A172 (cell line): Measurements from ENCODE around the gene RAB11FIP4. TPM values are rescaled to one million over a fixed set of nuclear protein-coding genes. Genes with fewer than 3 reads are reported as not detected.

Experiments
- DNase-seq: peaks from one replicate; pipeline ENCODE4 v3.0.0-alpha.2; 2015; ENCODE audit warnings: low spot score
- total RNA-seq: library from RNA; depleted of rRNA; stranded (reverse); fragments of >200 nt; shearing (Covaris generic); gene quantifications from 2 replicates; pipeline ENCODE4 v1.2.3, GENCODE V29; 2014

Gene RAB11FIP4
- total RNA-seq, 1 experiment from 2014 or later, result 2.2 TPM

DNA sequence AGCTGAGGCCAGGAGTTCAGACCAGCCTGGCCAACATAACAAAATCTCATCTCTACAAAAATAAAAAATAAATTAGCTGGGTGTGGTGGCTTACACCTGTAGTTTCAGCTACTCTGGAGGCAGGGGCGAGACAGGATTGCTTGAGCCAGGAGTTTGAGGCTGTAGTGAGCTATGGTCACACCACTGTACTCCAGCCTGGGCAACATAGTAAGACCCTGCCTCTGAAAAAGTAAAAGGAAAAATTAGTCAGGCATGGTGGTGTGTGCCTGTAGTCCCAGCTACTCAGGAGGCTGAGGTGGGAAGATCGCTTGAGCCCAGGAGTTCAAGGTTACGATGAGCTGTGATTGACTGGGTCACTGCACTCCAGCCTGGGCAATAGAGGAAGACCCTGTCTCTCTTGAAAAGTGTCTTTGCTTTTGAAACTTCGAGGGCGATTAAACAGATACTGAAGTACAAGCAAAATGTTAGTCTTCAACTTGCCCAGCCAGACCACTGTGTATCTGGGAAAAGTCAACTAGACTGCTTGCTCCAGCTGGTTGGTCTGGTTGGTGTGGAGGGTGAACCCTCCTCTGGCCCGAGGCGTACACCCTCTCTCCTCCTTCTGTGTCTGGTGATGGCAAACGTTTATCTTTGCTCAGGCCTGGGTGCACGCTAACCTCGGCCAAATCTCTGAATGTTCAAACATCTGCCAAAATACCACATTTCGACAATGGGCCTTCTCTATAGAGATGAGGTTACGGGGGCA, 174.9 kb downstream of the RAB11FIP4 start:
- no peak for DNase-seq

DNA sequence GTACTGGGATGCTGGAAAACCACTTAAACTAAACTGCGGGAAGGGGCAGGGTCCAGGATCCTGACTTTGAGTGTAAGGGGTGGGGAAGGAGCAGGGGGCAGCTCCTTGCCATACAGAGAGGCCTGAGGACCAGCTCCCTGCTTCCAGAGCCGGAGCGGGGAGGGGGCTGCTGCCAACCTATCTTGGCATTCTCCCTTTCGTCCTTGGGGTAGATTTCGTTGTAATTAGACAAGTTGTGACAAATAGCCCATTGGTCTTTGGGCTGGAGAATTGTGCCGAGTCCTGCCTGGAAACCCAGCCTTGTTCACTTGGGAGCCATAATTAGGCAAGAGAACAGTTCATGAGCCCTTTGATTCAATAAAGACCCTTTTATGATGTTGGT, 175.5 kb downstream of the RAB11FIP4 start:
- DNase-seq, result no peak

DNA sequence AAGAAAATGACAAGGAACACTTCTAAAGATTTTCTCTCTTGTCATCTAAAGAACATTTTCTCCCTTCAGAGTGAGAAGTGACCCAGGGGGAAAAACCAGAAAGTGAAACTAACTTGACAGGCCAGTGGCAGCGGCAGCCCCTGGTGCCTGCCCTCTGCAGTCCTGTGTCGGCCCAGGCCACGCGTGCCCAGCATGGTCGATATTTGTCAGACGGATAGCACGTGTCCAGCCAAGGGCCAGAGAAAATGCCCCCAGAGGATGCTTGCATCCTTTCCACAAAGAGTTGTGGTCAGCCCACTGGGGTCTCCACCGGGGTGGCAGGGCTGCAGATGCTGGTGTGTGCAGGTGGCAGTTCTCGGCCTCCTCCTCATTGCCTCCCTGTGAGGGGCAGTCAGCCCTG, 176.6 kb downstream of the RAB11FIP4 start:
- no peak for DNase-seq

DNA sequence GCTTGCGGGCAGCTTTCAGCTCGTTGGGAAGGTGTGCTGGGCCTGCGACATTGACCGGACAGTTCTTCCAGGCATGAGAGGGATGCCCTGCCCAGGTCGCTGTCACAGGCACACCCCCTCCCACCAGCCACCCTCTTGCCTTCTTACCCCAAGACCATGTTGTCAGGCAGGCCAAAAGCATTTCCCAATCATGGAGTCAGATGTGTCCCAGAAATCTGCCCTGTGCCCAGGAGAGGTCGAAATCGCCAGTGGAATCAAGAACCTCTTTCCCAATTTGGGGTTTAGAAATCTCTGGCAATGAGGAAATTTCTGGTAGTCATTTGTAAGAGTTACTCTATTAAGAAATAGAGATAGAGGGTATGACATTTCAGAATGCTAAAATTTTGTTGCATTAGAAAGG, 177.1 kb downstream of the RAB11FIP4 start:
- DNase-seq, result no peak

DNA sequence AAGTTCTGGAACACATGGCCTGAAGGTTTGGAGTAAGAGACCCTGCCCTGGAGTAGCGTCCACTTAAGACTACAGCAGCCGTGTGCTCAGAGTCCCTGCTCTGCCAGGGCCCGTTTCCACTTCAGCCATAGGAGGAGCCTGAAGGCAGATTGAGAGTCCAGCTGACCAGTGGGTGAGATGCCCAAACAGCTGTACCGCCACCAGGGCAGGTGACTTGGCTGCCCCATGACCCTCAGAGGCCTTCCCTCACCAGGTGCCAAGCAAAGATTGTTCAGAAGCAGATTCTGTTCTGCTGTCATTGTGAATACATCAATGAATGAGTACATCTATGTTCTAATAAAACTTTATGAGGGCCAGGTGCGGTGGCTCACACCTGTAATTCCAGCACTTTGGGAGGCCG, 178.8 kb downstream of the RAB11FIP4 start:
- DNase-seq, result no peak

DNA sequence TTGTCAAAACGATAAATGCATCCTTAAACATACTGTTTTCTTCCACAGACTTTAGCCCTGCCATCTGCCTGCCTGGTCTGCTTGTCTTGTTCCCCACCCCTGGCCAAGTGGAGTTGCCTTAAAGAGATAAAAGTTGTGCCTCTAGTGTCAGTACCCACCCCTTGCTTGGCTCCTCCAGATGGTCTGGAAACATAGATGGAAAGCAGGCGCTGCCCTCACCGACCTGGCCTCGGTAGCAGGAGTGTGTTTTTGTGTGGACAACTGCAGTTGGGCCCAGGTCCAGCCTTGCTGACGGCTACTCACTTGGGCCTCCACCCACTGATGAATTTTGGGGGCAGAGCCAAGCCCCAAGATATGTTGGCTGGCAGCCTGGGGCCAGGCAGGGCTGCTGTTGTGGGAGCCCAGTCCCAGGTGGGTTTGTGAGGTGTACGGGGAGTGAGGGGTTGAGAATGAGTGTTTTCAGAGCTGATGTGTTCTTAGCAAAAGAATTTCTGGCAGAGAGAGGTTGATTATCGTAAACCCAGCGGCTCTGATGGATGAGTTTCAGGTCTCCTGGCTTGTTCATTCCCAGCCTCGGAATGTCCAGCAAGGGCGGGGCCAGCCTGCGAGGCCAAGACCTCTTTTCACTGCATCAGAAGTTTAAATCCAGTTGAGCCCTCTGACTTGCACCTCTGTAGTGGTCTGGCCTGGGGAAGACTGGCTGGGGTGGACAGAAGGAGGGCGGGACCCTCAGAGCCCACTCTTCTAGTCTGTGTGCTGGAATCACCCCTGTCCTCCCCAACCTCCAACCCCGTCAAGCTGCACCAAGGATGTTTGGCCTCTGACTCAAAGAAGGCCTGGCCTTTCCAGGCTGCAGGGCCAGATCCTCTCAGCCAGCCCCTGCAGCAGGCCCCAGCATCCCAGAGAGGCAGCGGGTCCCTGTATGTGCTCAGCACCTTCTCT, 179.7 kb downstream of the RAB11FIP4 start:
- DNase-seq, result peak; percentile 94

DNA sequence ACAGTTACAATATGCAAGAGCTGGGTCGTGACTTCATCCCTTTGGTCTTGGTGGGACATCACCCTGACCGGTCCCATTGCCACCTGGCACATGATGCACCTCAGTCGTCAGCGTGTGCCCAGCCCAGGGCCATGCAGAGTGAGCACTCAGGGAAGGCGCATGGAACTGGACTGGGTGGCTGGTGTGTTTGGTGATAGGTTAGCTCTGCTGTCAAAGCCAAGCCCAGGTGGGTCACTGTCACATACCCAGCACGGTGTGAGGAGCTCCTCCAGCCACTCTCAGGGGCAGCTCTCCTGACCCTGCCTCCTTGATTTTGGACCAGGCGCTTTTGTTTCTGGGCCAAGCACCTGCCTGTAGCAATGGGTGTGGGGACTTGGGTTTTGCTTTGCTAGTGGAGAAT, 180.9 kb downstream of the RAB11FIP4 start:
- no peak for DNase-seq

DNA sequence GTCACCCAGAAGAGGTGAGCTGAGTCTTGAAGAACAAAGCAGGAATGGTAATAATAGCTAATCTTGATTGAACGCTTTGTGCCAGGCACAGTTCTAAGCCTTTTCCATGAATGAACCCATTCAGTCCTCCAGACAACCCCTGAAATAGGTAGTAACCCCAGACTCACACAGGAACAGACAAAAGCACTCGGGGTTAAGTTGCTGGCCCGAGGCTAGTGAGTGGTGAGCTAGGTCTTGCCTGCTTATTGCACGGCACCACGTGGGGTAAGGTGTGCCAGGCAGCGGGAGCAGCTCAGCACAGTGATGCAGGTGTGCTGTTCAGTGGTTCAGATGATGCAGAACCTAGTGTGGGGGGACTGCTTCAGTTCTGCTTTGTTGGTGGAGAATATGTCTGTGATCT, 181.6 kb downstream of the RAB11FIP4 start:
- DNase-seq, result no peak

DNA sequence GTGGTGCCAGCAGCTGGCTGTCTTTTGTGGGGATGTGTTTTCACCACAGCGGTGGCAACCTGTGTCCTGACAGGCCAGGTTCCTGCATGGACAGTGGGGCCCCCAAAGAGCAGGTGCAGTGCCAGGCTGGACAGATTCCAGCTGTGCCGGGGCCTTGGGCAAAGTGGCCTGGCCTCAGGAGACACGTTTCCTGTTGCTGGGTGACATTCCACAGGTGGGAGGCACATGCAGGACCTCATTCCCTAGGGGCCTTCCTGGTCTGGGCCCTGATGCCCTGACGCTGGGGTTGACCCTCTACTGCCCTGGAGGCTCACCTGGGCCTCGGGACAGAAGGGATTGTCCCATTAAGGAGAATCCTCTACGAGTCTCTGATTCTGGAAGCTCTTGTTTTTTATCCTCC, 182.4 kb downstream of the RAB11FIP4 start:
- DNase-seq, result no peak

DNA sequence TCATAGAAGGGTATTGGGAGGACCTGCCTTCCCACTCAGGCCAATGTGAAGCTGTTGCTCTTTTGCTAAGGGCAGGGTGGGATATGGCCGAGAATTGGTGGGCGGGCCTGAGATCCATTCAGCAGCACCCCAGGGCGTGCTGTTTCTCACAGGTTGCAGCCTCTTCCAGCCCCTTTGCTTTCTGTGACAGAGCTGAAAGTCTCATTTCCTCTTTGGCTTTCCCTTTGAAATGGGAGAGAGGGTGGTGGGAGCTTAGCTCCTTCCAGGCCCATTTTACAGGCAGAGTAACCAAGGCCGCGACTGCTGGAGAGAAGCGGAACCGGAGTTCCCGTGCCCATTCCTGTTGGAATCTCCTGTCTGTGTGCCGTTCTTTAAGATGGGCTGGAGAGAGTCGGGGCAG, 183.0 kb downstream of the RAB11FIP4 start:
- DNase-seq, result no peak

DNA sequence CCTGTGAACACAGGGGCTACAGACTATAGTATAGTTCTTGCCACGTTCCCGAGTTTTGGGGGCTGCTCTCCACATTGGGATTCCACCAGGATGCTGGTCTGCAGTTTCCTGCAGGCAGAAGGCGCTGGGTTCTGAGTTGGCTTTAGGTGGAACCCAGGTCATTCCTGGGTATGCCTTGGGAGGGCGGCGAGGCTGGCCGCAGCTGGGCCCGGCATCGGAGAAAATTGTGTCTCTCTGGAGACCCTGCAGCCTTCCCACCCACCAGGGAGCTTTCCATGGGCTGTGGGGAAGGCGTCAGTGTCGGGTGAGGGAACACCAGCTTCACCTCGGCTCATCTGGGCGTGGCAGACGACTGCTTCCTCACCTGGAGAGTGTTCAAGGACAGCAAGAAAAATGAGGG, 183.6 kb downstream of the RAB11FIP4 start:
- DNase-seq, result no peak

DNA sequence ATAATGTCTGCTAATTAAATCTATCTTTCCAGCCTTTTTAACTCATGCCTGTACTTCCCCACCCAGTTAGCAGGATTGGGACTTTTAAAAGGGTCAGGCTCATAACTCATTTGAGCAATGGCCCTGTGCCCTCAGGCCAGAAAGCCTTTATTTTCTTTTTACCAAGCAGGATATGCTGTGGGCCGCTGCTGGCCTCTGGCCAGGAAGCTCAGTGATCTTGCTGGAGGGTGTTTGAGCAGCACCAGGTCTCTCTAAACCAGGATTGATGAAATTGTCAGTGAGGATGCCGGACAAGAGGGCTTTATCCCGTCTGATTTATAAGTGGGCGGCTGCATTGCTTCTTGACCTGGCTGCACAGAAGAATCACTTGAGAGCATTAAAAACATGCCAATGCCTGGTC, 187.8 kb downstream of the RAB11FIP4 start:
- DNase-seq, result peak; percentile 85

DNA sequence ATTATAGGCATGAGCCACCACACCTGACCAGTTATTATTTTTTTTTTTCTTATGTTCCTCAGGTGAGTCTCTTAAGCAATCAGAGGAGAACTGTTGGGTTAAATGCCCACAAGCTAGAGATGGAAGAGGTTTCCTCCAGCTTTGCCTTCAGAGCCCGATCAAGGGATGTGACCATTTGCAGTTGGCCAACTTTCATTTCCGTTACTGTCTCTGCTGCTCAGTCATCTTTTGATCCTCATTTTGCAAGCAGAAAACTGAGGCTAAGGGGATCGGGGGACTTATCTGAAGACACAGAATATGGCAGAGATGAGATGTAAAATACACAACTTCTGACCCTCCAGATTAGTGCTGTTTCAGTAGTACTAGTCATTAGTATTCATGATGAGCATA, 188.8 kb downstream of the RAB11FIP4 start:
- no peak for DNase-seq

DNA sequence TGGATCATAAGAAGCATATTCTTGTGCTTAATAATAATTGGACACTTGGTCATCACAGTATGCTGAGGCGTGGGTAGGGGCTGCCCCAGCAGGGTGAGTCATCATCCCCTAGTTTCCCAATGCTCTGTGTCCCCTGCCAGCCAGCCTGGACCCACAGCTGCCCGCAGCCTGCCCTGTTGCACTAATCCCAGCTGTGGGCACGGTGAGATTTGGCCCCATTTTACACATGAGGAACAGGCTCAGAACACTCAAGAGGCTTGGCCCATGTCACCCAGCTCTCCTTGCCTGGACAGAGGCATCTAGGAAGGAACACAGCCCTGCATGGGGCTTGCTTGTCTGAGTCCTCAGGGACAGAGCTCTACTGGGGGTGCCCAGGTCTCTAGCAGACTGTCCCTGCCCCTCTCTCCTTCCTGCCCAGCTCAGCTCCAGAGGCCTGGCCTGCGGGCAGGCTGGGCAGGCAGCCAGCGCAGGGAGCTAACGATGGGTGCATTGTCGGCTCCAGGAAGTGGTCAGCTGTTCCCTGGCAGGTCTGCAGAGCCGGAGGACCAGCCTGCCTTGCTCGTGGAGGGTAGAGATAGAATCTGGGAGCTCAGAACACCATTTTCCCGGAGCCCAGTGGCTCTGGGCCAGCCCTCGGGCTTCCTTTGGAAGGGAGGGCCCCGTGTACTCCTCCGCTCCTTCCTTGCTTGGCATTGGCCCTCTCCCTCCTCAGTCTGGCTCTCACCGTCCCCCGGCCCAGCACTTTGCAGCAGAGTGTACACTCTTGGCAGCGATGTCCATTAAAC, 189.4 kb downstream of the RAB11FIP4 start:
- peak; percentile 97 for DNase-seq

DNA sequence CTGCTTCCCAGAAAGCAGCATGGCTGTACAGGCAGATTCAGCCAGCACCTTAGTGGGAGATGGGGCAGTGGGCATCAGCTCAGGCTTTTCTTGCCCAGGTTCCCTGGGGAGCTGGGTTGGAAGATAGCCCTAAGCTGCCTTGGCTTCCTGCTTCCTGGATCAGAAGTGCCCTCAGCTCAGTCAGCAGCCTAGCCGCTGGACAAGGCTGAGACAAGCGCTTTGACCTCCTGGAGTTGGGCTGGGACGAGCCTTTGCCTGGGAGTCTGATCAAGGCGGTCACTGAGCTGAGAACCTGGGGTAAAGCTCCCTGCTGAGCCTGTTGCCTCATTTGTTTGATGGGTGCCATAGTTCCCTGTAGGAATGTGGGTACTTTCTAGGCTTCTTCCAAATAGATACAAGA, 190.0 kb downstream of the RAB11FIP4 start:
- DNase-seq, result peak; percentile 74

DNA sequence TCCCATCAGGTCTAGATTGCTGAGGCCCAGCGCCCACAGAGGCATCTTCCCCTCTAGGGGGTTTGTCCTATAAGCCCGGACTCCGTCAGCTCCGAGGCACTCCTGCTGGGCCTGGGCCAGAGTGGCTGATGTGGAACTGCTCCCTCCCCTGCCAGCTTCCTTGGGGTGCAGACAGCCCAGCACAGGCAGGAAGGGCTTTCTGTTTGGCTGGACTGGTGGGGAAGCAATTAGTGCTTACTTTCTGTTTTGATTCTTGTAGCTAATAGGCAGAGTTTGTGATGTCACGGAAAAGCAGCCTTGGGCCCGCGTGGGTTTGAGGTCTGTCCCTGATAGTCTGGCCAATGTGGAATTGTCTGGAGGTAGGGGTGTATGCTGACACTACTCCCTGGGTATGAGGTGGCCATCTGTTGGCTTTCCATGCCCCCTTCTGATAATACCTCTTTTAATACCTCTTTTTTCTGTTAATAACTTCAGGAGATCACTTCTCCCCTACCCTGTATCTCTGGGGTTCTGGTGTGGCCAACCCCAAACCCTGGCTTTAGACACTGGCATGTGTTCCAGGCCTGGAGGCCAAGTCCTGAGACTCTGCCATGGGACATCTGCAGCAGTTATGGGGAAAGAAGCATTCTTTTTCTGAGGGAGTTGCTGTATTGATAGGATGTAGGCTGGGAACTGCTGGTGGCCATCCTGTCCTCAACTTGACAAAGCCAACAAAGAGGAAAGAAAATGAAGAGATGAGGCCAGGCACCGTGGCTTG, 190.9 kb downstream of the RAB11FIP4 start:
- peak; percentile 77 for DNase-seq

DNA sequence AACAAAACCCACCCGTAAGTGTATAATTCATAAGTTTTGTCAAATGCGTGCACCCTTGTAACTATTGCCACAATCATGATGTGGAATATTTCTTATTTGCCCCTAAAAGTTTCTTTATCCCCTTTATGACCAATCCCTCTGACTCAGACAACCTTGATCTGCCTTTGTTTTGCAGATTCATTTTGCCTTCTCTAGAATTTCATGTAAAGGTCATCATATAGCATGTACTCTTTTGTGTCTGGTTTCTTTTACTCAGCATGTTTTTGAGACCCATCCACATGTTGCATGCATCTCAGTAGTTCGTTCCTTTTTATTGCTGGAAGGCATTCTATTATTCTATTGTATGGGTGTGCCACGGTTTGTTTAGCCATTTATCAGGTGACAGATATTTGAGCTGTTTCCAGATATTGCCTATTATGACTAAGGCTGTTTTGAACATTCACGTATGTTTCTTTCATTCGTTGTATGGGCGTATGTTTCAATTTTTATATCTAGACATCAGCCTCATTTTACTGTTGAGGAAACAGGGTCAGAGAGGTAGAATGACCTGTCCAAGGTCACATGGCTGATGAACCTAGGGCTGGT, 192.4 kb downstream of the RAB11FIP4 start:
- no peak for DNase-seq

DNA sequence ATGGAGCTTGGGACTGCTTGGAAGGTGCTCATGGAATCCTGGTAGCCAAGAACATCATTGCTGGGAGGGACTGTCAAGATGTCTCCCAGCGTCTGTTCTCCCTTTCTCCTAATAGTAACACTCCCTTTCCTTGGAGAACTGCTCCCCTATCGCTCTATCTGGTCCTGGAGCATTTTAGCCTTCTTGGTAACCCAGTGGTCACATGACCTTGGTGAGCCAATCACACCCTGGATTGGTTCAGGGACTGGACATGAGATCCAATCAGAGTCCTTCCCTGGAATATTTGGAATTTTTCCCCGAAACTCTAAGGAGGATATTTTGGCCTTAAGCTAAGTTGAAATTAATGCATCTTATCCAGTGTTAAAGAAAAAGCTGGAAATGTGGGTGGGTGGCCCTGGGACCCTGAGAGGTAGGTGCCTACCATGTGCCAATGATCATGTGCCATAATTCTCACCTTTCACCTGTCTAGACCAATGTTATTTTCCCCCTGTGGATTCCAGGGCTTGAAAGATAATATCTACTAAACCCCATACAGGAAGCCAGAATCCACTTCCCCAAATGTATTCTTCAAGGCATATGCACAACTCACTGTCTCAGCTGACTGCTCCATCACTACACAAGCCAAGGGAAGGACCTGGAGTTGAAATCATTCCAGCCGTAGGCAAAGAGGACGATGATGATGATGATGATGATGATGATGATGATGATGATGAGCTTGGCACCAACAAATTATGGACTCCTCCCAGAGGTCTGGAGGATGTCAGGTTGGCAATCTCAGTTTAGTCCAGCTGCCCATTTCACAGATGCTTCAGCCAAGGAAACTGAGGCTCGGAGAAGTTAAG, 193.2 kb downstream of the RAB11FIP4 start:
- DNase-seq, result no peak

DNA sequence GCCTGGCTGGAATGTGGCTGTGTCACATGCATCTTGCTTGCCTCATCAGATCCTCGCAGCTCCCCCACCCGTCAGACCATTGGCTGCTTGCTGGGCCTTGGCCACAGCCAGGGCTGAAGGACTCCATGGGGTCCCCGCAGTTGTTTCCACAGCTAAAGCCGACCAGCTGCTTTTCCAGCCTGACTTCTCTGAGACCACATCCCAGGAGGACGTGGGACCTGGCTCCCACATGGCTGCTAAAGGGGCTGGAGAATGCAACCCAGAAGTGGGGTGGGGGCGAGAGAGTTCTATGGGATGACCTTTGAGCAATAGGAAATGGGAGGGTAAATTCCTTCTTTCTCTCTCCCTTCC, 193.8 kb downstream of the RAB11FIP4 start:
- DNase-seq, result no peak

DNA sequence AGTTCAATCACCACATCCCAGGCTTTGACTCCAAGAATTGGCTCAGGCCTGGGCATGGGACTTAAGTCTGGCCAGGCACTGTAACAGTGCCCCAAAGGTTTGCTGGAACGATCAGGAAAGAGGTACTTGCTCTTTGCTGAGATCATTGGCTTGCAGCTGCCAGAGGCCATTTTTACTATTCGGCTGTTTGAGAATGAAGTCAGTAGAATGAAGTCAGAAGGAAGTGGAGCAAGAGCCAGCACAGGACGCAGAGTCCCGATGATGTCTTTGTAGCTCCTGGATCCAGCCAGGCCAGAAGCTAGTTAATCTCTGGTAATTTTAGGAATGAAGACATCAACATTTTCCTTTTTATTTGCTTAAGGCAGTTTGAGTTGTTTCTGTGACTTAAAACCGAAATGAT, 195.5 kb downstream of the RAB11FIP4 start:
- no peak for DNase-seq
